Measurements from ENCODE around the gene XRN1.

XRN1 gene

GRCh38 chr3:142460689-142461088 is 12.9 kb upstream of the XRN1 start:
- no peak overlapping the region for H3K4me3 ChIP-seq (replicated peaks; ENCODE audit: insufficient read depth, low read length)
- TF ChIP-seq, protein P1, sequence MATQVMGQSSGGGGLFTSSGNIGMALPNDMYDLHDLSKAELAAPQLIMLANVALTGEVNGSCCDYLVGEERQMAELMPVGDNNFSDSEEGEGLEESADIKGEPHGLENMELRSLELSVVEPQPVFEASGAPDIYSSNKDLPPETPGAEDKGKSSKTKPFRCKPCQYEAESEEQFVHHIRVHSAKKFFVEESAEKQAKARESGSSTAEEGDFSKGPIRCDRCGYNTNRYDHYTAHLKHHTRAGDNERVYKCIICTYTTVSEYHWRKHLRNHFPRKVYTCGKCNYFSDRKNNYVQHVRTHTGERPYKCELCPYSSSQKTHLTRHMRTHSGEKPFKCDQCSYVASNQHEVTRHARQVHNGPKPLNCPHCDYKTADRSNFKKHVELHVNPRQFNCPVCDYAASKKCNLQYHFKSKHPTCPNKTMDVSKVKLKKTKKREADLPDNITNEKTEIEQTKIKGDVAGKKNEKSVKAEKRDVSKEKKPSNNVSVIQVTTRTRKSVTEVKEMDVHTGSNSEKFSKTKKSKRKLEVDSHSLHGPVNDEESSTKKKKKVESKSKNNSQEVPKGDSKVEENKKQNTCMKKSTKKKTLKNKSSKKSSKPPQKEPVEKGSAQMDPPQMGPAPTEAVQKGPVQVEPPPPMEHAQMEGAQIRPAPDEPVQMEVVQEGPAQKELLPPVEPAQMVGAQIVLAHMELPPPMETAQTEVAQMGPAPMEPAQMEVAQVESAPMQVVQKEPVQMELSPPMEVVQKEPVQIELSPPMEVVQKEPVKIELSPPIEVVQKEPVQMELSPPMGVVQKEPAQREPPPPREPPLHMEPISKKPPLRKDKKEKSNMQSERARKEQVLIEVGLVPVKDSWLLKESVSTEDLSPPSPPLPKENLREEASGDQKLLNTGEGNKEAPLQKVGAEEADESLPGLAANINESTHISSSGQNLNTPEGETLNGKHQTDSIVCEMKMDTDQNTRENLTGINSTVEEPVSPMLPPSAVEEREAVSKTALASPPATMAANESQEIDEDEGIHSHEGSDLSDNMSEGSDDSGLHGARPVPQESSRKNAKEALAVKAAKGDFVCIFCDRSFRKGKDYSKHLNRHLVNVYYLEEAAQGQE (IDR thresholded peaks at IDR 0.05; ENCODE audit: insufficient replicate concordance, low read depth) = no peak
- TF ChIP-seq SPI1 (IDR thresholded peaks at IDR 0.05; ENCODE audit: borderline replicate concordance, low read depth) (no peak), POLR2AphosphoS5 (IDR thresholded peaks at IDR 0.05; ENCODE audit: low read depth) (no peak), GABPA (IDR thresholded peaks at IDR 0.05; ENCODE audit: low read depth) (no peak)
- no peaks in the 10 kb centered on the region for H3K27me3 ChIP-seq (ENCODE audit: insufficient read depth, poor library complexity, severe bottlenecking)
- H3K27ac ChIP-seq (replicated peaks) = no peak overlapping the region
- DNase-seq (ENCODE audit: low read depth in 1 of 2, low spot score in 1 of 2) = no peak

GRCh38 chr3:142459929-142460328 is 12.1 kb upstream of the XRN1 start:
- Histone ChIP-seq H3K27me3 (ENCODE audit: insufficient read depth, poor library complexity, severe bottlenecking) (no peaks in the 10 kb centered on the region), H3K4me3 (replicated peaks; ENCODE audit: insufficient read depth, low read length) (no peak overlapping the region), H3K27ac (replicated peaks) (no peak overlapping the region)
- no peak for DNase-seq (ENCODE audit: low read depth in 1 of 2, low spot score in 1 of 2)
- TF ChIP-seq POLR2AphosphoS5 (IDR thresholded peaks at IDR 0.05; ENCODE audit: low read depth) (no peak), SPI1 (IDR thresholded peaks at IDR 0.05; ENCODE audit: borderline replicate concordance, low read depth) (no peak)
- TF ChIP-seq, protein P2, sequence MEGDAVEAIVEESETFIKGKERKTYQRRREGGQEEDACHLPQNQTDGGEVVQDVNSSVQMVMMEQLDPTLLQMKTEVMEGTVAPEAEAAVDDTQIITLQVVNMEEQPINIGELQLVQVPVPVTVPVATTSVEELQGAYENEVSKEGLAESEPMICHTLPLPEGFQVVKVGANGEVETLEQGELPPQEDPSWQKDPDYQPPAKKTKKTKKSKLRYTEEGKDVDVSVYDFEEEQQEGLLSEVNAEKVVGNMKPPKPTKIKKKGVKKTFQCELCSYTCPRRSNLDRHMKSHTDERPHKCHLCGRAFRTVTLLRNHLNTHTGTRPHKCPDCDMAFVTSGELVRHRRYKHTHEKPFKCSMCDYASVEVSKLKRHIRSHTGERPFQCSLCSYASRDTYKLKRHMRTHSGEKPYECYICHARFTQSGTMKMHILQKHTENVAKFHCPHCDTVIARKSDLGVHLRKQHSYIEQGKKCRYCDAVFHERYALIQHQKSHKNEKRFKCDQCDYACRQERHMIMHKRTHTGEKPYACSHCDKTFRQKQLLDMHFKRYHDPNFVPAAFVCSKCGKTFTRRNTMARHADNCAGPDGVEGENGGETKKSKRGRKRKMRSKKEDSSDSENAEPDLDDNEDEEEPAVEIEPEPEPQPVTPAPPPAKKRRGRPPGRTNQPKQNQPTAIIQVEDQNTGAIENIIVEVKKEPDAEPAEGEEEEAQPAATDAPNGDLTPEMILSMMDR (IDR thresholded peaks at IDR 0.05; ENCODE audit: insufficient read depth, low read length) = no peak

DNA sequence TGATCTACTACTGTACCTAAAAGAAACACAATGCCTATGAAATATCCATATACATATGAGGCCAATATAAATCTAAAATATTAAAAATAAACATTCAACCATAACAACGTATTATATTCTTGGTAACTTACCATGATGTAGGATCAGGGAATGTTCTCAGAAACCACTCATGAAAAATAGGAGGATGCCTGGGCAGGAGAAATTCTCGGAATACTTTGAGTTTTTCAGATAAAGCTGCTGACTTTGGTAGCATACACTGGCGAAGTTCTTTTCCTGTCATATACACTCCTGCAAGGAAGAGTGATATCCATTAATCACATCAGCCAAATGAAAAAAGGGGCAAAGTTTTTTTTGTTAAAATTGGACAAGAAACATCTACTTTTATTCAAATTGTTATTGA is 11.3 kb upstream of the XRN1 start:
- Histone ChIP-seq H3K4me3 (replicated peaks; ENCODE audit: insufficient read depth, low read length) (no peak overlapping the region), H3K27me3 (ENCODE audit: insufficient read depth, poor library complexity, severe bottlenecking) (no peaks in the 10 kb centered on the region), H3K27ac (replicated peaks) (no peak overlapping the region)
- DNase-seq (ENCODE audit: low read depth in 1 of 2, low spot score in 1 of 2) = no peak
- TF ChIP-seq SPI1 (IDR thresholded peaks at IDR 0.05; ENCODE audit: borderline replicate concordance, low read depth) (no peak), POLR2AphosphoS5 (IDR thresholded peaks at IDR 0.05; ENCODE audit: low read depth) (no peak), GABPA (IDR thresholded peaks at IDR 0.05; ENCODE audit: low read depth) (no peak)
- TF ChIP-seq, protein P1 (IDR thresholded peaks at IDR 0.05; ENCODE audit: insufficient replicate concordance, low read depth) = no peak

DNA sequence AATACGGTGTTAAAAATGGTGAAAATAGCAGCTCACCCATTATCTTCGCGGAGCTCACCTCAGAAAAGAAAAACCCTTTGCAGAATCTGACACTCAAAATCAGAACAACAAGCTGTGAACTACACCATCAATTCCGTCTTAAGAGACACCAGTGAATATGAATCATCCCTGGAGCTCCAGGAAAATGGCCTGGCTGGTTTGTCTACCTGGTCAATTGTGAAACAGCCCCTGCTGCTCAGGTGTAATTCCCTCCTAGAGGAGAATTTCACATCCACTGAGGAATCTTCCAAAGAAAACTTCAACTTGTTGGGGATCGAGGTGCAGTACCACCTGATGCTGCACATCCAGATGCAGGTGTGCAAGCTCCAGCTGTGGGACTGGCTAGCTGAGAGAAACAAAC is 3.0 kb upstream of the XRN1 start:
- H3K4me3 ChIP-seq (replicated peaks; ENCODE audit: insufficient read depth, low read length) = no peak overlapping the region
- TF ChIP-seq, protein P2 (IDR thresholded peaks at IDR 0.05; ENCODE audit: insufficient read depth, low read length) = no peak
- TF ChIP-seq POLR2AphosphoS5 (IDR thresholded peaks at IDR 0.05; ENCODE audit: low read depth) = no peak
- TF ChIP-seq, protein P1 (IDR thresholded peaks at IDR 0.05; ENCODE audit: insufficient replicate concordance, low read depth) = no peak
- no peak for TF ChIP-seq GABPA (IDR thresholded peaks at IDR 0.05; ENCODE audit: low read depth)
- TF ChIP-seq SPI1 (IDR thresholded peaks at IDR 0.05; ENCODE audit: borderline replicate concordance, low read depth) = no peak
- no peak for DNase-seq (ENCODE audit: low read depth in 1 of 2, low spot score in 1 of 2)
- no peaks in the 10 kb centered on the region for H3K27me3 ChIP-seq (ENCODE audit: insufficient read depth, poor library complexity, severe bottlenecking)
- H3K27ac ChIP-seq (replicated peaks) = no peak overlapping the region

All from HL-60 (cell line).